ENCODE measurements around the gene ATF2.

Gene ATF2

DNA sequence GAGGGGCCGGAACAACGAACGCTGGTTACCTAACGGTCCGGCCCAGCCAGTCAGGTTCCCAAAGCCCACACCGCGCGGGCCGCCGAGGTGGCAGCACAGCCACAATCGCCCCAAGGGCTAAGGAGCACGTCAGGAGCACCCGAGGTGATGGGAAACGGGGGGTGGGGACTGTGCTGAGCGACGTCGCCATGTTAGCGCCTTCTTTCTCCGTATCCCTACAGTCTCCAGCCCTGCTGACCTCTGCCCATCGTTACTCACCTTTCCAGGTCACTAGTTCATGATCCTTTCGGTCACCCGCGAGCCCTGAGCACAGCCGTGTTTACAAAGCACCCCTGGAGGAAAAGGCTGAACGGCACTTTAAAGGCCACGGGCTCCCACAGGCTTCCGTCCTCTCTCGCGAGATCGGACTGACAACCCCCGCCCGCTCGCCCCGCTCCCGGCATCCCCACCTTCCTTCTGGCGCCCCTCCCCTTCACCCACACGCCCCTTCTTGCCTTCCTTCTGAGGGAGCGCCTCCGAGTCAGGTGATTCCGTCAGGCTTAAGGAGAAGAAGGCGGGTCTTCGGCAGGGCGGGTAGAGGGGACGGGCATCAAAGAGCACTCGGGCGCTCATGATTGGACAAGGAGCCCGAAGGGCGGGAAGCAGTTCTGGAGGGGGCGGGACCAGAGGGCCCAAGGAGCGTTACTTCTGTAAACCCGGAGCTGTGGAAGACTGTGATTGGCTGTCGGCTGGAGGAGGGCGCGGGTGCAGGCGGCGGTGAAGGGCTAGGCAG is at the start of gene ATF2:
Gene ATF2 (minus strand): TSS at position 412 of the 772 bp plus-strand sequence. CDS start 31,760 bp downstream, outside the sequence.
- DNase-seq (ENCODE audit: low read depth in 1 of 2, low spot score in 1 of 2): peak; percentile 86 to 98

GRCh38 chr2:175207741-175208438 is 39.9 kb upstream of the ATF2 start:
- DNase-seq (ENCODE audit: low read depth in 1 of 2, low spot score in 1 of 2): no peak

DNA sequence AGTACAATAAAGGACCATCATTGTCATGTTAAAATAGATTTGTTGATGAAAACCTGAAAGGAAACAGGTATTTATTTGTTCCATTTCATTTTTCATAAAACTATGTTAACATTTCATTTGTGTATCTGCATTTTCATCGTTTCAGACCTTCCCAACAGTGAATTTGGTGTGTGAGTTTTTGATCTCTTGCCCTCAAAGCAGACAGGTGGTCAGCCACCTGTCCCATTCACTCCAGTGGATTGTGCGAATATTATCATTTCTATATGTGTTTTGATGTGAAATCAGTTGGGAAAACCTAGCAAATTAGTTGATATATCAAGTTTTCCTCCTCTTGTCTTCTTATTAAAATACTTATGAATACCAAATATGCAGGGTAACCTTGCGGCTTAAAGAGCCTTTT is 38.9 kb upstream of the ATF2 start:
- no peak for DNase-seq (ENCODE audit: low read depth in 1 of 2, low spot score in 1 of 2)

- DNase-seq (ENCODE audit: low read depth in 1 of 2, low spot score in 1 of 2): no peak
Observed at GRCh38 chr2:175205523-175205922, 37.5 kb upstream of the ATF2 start.

GRCh38 chr2:175203621-175204496 is 35.9 kb upstream of the ATF2 start:
- peak in 1 of 2 donors; percentile 40 for DNase-seq (ENCODE audit: low read depth in 1 of 2, low spot score in 1 of 2)

DNA sequence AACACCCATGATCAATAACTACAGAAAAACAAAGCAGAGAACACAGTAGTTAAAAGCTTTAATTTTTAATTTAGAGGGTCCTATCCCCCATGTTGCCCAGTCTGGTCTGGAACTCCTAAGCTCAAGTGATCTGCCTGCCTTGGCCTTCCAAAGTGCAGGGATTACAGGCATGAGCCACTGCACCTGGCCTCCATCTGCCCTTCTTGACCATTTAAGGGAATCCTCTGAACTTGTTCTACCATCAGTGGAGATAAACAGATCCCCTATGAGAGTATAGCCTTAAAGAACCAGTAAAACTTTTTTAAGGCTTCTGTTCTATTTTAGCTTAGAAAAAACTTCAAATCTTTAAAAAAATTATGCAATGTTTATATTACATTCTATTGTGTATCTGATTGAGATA is 27.0 kb upstream of the ATF2 start:
- DNase-seq (ENCODE audit: low read depth in 1 of 2, low spot score in 1 of 2): no peak

GRCh38 chr2:175188761-175189160 is 20.8 kb upstream of the ATF2 start:
- DNase-seq (ENCODE audit: low read depth in 1 of 2, low spot score in 1 of 2): no peak

- DNase-seq (ENCODE audit: low read depth in 1 of 2, low spot score in 1 of 2): no peak
Observed at GRCh38 chr2:175187378-175187777, 19.4 kb upstream of the ATF2 start.

GRCh38 chr2:175183674-175184073 is 15.7 kb upstream of the ATF2 start:
- DNase-seq (ENCODE audit: low read depth in 1 of 2, low spot score in 1 of 2): no peak

DNA sequence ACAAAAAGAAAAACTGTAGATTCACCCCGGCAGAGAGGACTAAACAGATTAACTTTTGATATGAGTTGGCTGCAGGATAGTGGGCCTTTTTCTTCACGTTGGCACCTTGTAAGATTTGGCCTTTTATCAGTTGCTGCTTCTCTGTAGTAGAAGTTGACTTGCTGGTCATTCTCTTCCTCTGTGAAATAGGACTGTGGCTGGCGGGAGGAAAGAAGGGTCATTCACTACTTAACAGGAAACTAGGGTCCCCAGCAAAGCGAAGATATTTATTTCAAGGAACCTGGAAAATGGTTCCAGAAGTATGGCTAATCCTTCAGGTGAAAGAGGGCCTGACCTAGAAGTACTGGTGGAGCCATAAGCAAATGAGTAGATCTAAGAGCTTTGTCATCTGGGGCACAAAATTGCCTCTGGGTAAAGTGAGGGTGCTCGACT is 13.9 kb upstream of the ATF2 start:
- no peak for DNase-seq (ENCODE audit: low read depth in 1 of 2, low spot score in 1 of 2)

GRCh38 chr2:175181104-175181876 is 13.3 kb upstream of the ATF2 start, which contains the start of gene ATP5MC3:
TSS of gene ATP5MC3 (minus strand) at chr2:175181710. CDS start at chr2:175181393, 317 bp downstream.
- DNase-seq (ENCODE audit: low read depth in 1 of 2, low spot score in 1 of 2): peak; percentile 86 to 90

DNA sequence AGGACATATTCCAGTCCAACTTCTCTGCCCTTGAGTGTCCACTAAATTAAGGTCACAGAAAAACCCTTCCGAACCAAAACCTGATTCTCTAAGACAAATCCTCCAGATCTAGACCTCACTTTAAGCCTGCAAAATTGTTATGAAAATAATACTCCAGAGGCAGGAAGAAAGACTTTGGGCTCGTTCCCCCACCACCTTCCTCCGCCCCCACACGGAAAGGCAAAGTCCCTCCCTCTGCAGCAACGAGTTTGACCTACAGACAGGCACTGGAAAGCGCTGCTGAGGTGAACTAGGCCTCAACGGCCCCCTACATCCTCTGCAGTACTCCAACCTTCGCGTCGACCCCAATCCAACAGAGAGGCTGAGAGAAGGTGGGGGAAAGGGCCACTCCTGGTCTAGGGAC is 12.7 kb upstream of the ATF2 start:
- DNase-seq (ENCODE audit: low read depth in 1 of 2, low spot score in 1 of 2): peak; percentile 15 to 41

- DNase-seq (ENCODE audit: low read depth in 1 of 2, low spot score in 1 of 2): no peak
Observed at GRCh38 chr2:175176624-175177023, 8.6 kb upstream of the ATF2 start.

- DNase-seq (ENCODE audit: low read depth in 1 of 2, low spot score in 1 of 2): no peak
Observed at GRCh38 chr2:175175896-175176295, 7.9 kb upstream of the ATF2 start.

DNA sequence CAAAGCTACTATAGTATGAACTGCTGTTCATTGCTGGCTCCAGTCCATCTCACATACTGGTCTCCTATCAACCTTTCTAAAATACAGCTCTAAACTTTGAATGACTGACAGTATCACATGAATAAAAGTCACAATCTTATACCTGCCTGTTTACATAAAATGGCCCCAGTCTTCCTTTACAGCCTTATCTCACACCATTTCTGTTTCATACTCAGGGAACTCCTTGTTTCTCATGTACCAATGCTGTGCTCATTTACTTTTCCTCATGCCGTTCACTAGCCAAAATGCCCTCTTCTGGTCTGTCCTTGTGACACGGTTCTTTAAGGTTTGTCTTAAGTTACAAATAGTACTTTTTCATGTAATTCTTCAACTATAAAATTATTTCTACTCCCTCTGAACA is 7.3 kb upstream of the ATF2 start:
- no peak for DNase-seq (ENCODE audit: low read depth in 1 of 2, low spot score in 1 of 2)

DNA sequence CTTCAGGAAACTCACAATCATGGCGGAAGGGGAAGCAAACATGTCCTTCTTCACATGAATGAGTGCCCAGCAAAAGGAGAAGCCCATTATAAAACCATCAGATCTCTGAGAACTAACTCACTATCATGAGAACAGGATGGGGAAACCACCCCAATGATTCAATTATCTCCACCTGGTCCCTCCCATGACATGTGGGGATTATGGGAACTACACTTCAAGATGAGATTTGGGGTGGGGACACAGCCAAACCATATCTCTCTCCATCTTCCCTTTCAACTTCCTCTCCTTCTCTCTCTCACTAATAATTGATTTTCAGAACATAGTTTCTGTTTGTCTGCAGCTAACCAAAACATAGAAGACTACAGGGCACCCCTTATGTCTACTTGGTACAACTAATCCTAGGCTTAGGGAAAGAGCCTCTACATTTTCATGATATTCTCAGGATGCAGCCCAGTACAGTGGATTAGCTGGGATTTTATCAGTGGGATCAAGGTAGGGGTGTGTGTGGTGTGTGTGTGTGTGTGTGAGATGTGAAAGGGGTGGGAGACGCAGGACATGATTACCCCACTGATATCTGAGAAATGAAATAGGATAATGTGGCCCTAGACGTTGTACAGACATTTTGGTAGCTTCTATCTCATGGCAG is 2.8 kb upstream of the ATF2 start:
- no peak for DNase-seq (ENCODE audit: low read depth in 1 of 2, low spot score in 1 of 2)

- DNase-seq (ENCODE audit: low read depth in 1 of 2, low spot score in 1 of 2): no peak
Observed at GRCh38 chr2:175169191-175169590, 1.2 kb upstream of the ATF2 start.

GRCh38 chr2:175168564-175168945 is 552 bp upstream of the ATF2 start:
- DNase-seq (ENCODE audit: low read depth in 1 of 2, low spot score in 1 of 2): no peak

DNA sequence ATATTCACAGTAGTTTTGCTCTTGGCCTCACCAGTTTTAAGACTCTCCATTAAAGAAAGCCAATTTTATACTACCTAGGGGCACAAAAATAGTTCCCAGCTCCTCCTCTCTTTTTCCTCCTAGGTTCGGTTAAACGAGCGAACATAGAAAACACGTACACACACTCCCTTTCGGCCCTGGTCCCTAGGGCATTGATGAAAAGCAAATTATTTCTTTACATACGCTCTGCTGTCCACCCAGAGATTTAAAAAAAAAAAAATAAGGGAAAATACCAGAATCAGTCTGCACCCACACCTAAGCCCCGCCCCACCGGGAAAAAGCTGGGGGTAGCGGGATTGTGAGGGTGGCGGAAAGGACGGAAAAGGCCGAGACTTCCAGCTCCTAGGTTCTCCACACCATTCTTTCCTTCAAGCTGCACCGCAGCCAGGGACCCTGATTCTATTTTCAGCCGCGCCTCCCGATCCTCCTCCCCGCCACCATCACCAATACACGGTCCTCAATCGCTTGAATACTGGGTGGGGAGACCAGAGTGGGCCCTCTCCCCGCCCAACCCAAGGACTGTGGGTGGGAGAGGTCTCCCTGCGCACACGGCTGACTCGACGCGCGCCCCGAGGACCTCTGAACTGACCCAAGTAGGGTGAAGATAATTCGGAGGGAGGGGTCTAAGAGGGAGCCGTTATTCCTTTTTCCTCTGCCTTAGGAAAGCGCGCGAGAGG is 769 bp downstream of the ATF2 start:
- peak in 1 of 2 donors; percentile 4 for DNase-seq (ENCODE audit: low read depth in 1 of 2, low spot score in 1 of 2)

Data from activated CD4-positive, alpha-beta T cell treated with anti-CD3 and anti-CD28 coated beads, Interleukin-2, amount 50 U/mL, for 24 hours (primary cell).